GM18861 (cell line): ENCODE measurements around the gene PLCH1.

Experiments
- ATAC-seq: cut with Tn5 transposase; IDR thresholded peaks from one replicate; pipeline ENCODE4 v1.9.1; 2021; ENCODE audit not compliant: unreplicated experiment

Gene PLCH1

DNA sequence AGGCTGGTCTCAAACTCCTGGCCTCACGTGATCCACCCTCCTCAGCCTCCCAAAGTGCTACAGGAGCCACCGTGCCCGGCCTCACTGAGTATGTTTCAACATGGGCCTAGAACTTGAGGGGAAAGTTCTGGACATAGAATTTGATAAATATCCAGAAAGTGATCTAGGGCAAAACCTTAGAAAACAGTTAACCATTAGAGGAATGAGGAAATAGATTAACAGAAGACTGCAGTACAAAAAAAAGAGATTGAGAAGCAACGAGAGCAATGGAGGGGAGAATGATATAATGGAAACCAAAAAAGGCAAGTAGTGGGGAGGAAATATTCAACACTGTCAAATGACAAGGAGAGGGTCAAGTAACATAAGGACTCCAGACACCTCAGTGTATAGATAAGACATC is 191.5 kb downstream of the PLCH1 start:
- ATAC-seq, result no peak

DNA sequence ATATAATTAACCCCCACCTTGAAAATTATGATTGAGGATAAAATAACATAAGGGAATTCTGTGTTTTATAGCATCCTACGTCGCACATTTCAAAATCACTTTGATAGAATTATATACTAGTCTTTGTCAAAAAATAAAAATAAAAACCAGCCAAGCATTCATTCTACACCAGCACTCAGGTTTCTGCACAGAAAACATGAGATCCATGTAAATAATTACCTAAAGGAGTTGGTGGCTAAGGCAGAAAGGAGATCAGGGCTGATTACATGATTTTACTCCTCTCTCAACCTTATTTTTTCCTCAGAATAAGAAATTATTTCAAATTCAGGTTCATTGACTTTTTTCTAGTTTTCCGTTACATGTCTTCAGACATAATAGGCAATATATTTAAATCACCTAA is 194.5 kb downstream of the PLCH1 start:
- no peak for ATAC-seq

DNA sequence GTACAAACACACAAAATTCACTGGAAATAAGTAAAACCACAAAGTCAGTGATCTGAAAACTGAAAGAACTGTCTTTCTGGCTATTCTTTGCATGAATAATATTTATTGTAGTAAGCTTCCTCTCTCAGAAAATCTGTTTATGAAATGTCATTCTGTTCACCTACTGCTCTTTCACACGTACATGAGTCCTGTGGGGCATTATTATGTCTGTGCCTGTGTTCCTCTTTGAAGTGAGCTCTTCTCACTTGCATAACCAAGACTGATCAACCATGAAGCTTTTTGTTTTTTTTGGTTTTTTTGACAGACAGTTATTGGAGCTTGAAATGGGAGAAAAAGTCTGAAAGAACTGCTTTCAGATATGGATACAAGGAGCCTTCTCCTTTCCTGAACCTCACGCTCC is 195.8 kb downstream of the PLCH1 start:
- peak; percentile 96 for ATAC-seq

DNA sequence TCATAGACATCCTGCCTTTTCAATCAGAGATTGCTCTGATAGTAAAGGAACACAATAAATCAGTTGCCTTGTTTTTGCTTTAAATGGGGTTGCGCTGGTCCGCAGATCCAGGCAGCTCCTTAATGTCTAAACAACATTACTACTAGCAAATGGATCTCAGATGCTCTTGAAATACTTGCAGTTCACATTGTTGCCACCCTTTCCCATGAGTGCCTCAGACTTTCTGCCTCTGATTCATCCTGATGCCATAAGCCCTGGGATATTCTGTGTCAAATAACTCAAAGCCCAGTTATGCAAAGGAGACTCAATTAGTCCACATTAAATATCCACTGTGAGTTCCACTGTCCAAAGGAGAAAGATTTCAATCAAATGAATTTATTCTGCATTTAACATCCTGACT is 196.7 kb downstream of the PLCH1 start:
- ATAC-seq, result no peak

DNA sequence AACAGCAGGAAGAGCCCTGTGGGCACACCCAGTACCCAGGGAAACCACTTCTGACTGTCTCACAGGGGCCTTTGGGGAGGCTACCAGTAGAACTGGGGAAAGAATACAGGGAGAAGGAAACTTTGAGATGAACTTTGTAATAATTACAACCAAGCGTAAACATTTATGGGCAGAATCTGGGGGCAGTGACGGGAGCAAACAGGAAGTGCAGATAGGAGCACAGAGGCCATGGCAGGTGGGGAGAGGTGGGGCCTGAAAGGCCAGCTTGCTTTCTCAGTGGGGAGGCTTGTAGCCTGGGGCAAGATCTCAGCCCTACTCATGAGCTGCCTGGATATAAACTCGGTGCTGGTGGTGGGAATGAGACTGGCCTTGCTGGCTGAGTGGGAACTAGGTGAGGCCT is 209.8 kb downstream of the PLCH1 start:
- ATAC-seq, result no peak

DNA sequence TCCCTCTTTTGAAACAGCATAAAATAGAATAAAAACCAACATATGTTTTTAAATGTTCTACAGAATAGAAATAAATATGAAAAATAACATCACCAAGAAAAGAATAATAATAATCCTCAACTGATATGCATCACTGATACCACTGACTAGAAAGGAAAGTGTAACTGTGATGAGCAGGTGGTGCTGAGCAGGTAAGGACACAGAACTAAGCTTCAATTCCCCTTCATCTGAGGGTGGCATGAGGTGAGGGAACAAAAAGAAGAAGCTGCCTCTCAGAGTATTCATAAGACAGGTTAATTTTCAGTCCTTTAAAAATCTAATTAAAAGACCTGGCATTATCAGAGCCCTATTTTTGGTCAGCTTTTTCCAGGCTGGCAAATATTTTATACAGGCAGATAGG is 216.3 kb downstream of the PLCH1 start:
- ATAC-seq, result no peak

DNA sequence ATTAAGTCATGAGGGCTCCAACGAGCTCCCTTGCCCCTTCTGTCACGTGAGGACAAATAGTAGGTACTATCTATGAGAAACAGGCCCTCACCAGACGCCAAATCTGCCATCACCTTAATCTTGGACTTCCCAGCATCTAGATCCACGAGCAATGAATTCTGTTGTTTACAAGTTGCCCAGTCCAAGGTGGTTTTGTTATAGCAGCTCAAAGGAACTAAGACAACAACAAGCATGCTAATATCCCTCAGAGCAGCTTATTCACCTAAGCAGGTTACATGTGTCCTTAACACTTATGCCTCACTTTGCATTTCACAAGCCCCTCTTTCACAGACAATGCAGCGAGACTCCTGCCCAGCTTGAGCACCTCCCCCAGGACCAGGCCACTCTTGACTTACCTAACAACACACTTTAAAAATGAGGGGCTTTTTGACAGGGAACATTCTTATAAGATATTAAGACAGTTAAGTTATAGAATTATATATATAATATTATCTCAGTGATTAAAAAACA is 219.5 kb downstream of the PLCH1 start:
- ATAC-seq, result no peak

DNA sequence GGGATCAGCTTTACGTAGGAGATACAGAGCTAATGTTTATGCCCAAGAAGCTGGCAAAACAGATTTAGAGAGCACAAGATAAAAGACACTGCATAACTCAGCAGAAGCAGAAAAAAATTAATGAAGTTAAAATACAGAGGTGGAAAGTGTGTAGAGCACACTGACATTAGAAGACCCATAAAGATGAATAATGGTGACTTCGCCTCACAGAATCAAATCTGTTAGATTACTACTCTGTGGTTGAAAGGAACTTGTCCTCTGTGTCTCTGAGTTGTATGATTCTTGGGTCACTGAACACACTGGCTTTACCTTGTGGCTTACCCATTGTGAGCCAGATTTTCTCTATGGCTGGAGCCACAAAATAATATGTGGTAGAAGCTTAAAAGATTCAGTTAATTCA is 224.4 kb downstream of the PLCH1 start:
- no peak for ATAC-seq

DNA sequence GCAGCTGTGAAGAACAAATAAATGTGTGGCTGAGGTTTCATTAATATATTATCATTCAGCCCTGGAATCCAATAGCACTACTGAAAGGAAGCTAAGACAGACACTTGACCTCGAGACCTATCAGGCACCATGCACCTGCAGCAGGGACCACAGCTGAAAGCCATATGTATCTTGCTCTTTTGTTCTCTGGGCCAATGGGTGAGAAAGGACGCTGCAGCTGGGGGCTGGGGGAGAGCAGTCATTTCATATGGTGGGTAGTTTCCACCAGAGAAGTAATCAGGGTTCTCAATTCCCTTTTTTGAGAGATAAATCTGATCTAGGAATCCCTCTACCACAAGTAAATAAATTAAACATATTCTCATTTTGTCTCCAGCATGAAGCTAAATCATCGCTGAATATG is 225.8 kb downstream of the PLCH1 start:
- no peak for ATAC-seq

DNA sequence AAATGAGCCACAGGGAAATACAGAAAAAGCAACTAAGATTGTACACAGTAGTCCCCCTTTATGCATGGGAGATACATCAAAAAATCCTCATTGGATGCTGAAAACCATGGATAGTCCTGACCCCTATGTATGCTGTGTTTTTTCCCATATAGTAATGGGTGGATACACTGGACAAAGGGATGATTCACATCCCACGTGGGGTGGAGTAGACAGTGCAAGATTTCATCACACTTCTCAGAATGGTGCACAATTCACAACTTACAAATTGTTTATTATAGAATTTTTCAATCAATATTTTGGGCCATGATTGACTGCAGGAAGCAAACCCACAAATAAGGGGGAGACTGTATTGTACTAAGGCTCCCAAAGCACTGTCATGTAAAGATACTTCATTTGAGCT is 227.0 kb downstream of the PLCH1 start:
- no peak for ATAC-seq

DNA sequence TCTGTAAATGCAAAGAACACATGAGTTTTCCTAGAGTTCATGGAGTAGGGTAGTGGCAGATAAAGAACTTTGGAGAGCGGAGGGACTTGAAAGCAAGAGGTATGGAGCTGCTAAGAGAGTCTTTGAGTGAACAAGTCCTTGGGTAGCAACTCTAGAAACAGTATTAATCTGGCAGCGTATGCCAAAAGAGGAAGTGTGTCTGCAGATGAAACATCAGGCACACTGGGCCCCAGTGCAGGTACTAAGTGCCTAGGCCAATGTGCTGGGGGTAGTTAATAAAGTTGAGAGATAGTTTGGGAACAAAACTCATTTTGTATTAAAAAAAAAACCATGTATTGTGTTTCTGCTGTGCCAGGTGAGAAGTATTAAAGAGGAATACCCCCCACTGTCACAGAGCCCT is 228.4 kb downstream of the PLCH1 start:
- ATAC-seq, result no peak

DNA sequence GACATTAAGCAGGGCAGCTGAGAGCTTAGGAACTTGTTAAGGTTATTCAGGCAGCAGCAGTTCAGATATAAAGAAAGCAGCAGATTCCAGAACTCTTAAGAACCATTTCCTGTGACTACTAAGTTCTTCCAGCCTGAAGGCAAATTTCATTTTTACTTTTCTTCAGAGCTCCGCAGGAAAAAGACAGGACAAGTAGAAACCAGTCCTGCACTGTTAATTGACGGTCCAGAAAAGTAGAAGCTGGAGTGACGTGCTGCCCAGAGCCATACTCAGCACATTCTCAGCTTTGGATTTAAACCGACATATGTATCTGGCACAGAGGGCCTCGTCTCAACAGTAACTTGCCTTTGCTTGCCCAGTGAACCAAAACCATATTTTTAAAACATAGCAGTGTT is 232.0 kb downstream of the PLCH1 start:
- ATAC-seq, result no peak

DNA sequence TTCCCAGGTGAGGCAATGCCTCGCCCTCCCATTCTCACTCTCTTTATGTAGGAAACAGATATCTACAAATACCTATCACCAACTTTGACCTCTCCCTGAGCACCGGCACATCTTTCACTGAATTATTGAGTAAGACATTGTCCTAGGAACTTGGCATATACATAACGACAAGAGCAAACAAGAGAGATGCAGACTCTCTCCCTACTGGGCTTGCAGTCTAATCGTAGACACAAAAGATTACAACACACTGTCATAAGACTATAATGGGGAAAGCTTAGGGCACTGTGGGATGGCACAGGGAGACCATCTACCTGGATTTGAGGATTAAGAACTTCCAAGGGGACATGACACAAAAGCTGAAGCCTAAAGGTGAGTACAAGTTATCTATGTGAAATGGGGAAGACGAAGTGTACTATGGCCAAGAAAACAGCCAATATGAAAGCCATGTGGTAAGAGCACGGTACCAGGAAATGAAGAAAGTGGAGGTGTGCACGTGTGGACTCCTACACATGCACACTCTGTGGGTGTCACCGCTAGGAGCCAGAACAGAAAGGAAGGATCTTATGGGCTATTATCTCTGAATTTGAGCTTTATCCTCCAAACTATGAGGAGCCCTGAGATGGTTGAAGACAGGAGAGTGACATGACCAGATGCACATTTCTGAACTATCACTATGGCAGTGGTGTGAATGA is 232.6 kb downstream of the PLCH1 start:
- no peak for ATAC-seq

DNA sequence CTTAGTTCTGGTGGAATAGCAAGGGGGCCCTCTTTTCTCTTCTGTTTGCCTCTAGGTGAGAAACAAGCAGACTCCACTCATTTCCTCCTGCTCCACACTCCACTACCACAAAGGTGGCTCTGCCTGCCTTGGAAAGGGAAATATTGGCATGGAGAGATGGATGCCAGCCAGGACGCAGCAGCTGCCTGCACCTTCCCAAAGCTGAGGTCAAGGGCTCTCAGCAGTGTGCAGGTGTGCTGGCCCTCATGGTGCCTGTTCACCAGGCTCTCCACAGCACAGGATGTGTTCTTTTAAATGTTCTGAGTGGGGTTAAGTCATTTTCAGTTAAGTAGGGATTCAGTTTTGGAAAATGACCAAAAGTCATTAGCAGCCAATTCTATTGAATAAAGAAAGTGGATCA is 240.2 kb downstream of the PLCH1 start:
- ATAC-seq, result no peak

DNA sequence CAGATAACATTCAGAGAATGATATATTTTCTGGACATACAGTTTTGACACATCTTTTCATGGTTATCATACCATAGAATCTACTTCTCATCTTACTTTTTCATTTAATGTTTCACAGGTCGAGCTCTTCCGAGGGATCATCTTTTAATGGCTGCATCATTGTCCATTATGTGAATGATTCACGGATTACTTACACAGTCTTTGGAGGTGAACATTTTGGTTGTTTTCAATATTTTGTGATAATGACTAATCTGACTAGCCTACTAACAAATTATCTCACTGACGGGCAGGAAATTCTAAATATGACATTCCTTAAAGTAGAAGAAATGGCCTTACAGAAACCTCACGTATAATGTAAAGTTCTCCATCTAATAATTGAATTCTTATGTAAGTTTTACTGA is 242.2 kb downstream of the PLCH1 start:
- no peak for ATAC-seq

DNA sequence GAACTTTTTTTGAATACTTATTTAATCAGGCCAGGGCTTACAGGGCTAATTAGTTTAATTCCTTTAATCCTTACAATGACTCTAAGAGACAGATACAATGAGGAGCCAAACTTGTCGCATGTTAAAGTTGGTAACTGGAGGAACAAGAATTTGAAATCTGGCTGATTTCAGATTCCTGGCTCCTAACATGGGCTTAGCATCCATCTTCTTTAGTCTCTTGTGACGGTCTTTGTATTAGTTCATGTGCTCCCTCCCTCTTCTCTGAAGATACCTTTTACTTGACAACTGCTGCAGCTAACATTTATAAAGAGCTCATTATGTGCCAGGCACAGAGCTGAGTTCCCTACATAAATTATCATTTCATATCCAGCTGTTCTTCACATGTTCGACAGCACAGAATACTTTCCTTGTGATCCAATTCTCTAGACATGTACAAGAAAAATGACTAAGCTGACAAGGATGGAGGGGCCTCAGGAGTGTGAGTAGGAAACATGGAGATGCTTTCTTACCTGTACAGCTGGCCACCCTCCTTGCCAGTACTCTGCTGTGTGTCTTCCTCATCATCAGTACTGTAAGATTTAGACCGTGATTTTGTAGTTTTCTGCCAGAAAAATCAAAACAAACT is 244.6 kb downstream of the PLCH1 start:
- no peak for ATAC-seq

DNA sequence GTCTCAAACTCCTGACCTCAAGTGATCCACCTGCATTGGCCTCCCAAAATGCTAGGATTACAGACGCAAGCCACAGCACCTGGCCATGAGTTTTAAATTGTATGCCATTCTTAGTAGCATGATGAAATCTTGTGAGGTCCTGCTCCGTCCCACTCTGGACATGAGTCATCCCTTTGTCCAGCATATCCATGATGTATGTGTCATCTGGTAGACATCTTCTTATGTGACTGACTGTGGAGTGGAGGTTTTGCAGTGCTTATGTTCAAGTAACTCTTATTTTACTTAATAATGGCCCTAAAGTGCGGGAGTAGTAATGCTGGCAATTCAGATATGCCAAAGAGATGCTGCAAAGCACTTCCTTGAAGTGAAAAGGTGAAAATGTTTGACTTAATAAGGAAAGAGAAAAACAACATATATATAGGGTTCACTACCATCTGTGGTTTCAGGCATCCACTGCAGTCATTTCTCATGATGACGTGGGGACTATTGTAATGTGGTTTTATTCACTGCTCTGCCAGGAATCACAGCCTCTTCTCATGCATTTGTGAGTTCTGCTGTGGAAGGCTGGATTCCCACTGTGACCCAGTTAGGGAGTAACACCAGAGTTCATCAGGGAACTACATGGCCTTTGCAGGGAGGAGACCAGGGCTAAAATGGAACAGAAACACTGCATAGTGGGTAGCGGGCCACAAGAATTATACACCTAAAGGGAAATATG is 246.8 kb downstream of the PLCH1 start:
- no peak for ATAC-seq

DNA sequence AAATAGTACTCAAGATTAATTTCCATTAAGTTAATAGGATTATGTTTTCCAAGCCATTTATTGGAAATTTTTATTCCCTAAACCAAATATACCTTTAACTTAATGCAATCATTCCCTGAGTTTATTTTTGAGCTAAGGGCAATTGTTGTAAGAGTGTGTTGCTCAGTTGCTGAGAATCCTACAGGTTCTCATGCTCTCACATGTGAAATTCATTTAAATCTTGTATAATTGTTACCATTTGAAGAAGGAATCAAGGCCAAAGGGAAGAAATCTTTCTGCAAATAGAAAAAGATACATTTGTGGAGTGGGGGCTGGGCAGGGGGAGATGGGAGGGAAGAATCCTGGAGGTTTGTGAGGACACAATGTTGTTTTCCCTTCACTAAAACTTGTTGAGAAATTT is 248.7 kb downstream of the PLCH1 start:
- ATAC-seq, result no peak

DNA sequence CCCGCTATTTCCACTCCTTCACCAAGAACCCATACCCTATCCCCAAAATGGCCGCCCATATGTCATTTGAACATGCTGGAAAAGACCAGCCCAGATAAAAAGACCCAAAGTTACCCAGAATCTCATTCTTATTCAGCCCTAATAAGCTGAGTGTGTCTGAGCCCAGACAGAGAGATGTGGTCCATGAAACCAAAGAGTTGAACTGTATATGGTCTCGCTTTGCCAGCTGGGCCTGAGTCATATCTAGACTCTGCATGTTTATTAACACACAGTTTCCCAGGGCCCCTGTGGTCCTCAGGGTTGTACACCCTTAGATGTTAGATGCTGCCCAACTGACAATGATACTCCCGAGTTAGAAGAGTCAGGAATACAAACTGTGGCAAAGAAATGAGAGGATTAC is 249.5 kb downstream of the PLCH1 start:
- ATAC-seq, result peak; percentile 83

DNA sequence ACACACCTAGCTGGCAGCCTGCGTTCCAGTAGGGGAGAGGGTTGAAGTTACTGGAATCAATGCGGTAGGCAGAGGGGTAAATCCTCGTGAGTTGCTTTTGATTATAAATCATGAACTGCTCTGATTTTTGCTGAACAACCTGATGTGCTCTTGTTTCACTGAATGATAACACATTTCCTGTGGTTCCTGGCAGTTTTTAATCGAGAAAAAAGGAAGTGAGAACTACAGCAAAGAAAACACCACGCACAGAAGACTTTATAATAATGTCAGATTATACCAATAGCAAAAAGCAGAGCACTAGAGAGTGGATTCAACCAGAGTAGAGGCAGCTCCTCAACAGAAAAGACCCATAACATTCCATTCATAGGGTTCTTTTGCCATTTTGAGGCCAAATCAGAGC is 250.5 kb downstream of the PLCH1 start:
- ATAC-seq, result peak; percentile 67

DNA sequence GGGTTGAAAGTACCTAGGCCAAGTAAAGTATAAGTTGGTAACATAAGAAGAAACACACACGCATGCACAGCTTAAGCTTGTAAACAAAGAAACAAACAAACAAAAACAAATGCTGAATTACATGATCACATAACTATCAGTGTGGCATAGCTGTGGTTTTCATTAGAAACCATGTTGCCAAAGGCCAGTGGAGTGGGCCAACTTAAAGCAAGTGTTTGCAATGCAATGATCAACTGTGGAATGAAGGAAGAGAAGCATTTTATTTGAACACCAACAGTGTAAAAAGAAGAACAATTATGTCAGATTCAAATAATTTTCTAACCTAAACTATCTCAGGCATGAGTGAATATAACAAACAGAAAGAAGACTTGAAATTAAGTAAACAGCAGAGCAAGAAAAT is 252.0 kb downstream of the PLCH1 start:
- no peak for ATAC-seq

DNA sequence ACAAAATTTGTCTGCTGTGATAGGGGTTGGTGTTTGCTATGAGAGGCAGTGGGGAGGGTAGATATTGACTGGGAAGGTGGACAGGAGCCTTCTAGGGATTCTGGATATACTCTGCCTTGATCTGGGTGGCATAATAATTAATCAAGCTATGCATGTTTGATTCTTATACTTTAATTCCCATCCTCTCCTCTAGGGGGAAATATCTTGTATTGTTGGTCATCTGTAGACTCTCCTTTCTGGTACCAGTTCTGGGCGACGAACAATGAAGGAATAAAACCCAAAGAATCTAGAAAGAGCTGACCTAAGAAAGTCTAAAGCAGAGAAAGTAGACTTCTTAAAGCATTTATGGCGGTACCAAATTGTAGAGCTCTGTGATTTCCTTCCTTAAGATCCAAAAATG is 253.2 kb downstream of the PLCH1 start:
- no peak for ATAC-seq
